H1 (cell line): ENCODE data around the gene TERF2IP. TPM values are rescaled to one million over a fixed set of nuclear protein-coding genes. Genes with fewer than 3 reads are reported as not detected.

Source experiments
- ATF2 ChIP-seq: IDR thresholded peaks from 2 replicates; pipeline ENCODE4 v1.6.1; 2012; ENCODE audit warnings: low read length, inconsistent platforms
- ATF3 ChIP-seq: IDR thresholded peaks from 2 replicates; pipeline ENCODE4 v1.6.1; 2011; ENCODE audit warnings: low read depth, mild to moderate bottlenecking, low read length; ENCODE audit not compliant: insufficient read depth
- BRCA1 ChIP-seq: IDR thresholded peaks from 2 replicates; pipeline ENCODE4 v1.6.1; 2012; ENCODE audit warnings: low read depth, low read length, improper control_type of control experiment
- CEBPB ChIP-seq: IDR thresholded peaks from 2 replicates; pipeline ENCODE4 v1.6.1; 2012; ENCODE audit warnings: low read depth, low read length
- CHD2 ChIP-seq: IDR thresholded peaks from 2 replicates; pipeline ENCODE4 v1.6.1; 2012; ENCODE audit warnings: low read length, improper control_type of control experiment
- CTCF ChIP-seq, 3 experiments: IDR thresholded peaks; 1 replicate in 2 of 3; 2 replicates in 1 of 3; pipeline versions ENCODE4 v1.5.1 to v1.6.1; 2011; ENCODE audit warnings: low read length in 3 of 3, mild to moderate bottlenecking in 3 of 3, inconsistent platforms in 2 of 3, low read depth in 1 of 3, moderate library complexity in 1 of 3; ENCODE audit not compliant: insufficient read depth in 1 of 3; ENCODE audit errors: control extremely low read depth in 1 of 3
- HDAC2 ChIP-seq, 2 experiments: fragments of 300-600 bp in 1 of 2; sonication (generic) in 1 of 2; IDR thresholded peaks; 2 replicates each; pipeline ENCODE4 v1.6.1; 2011 to 2012; ENCODE audit warnings: low read depth in 2 of 2, low read length in 2 of 2, mild to moderate bottlenecking in 2 of 2, moderate library complexity in 2 of 2, borderline replicate concordance in 1 of 2, inconsistent platforms in 1 of 2
- KDM5A ChIP-seq: fragments of 200-600 bp; IDR thresholded peaks from 2 replicates; pipeline ENCODE4 v1.7.1; 2012; ENCODE audit warnings: mild to moderate bottlenecking, low read length, inconsistent platforms, mixed read lengths
- PHF8 ChIP-seq: fragments of 200-600 bp; sonication (generic); conservative IDR thresholded peaks from 2 replicates; pipeline ENCODE4 v1.7.1; 2012; ENCODE audit warnings: low read depth, mild to moderate bottlenecking, inconsistent platforms, low read length, moderate library complexity
- POLR2AphosphoS5 ChIP-seq: IDR thresholded peaks from 2 replicates; pipeline ENCODE4 v1.6.1; 2011; ENCODE audit warnings: low read depth, low read length
- RFX5 ChIP-seq: IDR thresholded peaks from 2 replicates; pipeline ENCODE4 v1.6.1; 2011; ENCODE audit warnings: low read depth, low read length, improper control_type of control experiment, borderline replicate concordance
- SAP30 ChIP-seq: fragments of 300-600 bp; sonication (generic); IDR thresholded peaks from 2 replicates; pipeline ENCODE4 v1.7.1; 2012; ENCODE audit warnings: low read length, moderate library complexity, mild to moderate bottlenecking, inconsistent platforms; ENCODE audit not compliant: insufficient read depth, insufficient replicate concordance
- SIX5 ChIP-seq: IDR thresholded peaks from 2 replicates; pipeline ENCODE4 v1.6.1; 2011; ENCODE audit warnings: mild to moderate bottlenecking, low read depth, low read length
- SRF ChIP-seq: IDR thresholded peaks from 2 replicates; pipeline ENCODE4 v1.6.1; 2011; ENCODE audit warnings: mild to moderate bottlenecking, low read depth, low read length, moderate library complexity
- TAF7 ChIP-seq: optimal IDR thresholded peaks from 2 replicates; pipeline ENCODE3; 2011; ENCODE audit warnings: low read depth, mild to moderate bottlenecking, inconsistent platforms, low read length, moderate library complexity, borderline replicate concordance
- TBP ChIP-seq: IDR thresholded peaks from 2 replicates; pipeline ENCODE4 v1.6.1; 2011; ENCODE audit warnings: low read depth, low read length, improper control_type of control experiment
- TCF12 ChIP-seq: IDR thresholded peaks from 2 replicates; pipeline ENCODE4 v1.6.1; 2011; ENCODE audit warnings: low read depth, mild to moderate bottlenecking, low read length
- YY1 ChIP-seq: IDR thresholded peaks from 2 replicates; pipeline ENCODE4 v1.6.1; 2011; ENCODE audit warnings: low read depth, mild to moderate bottlenecking, low read length
- ZNF274 ChIP-seq: IDR thresholded peaks from 2 replicates; pipeline ENCODE4 v1.7.0; 2012; ENCODE audit warnings: low read length, borderline replicate concordance; ENCODE audit errors: extremely low read depth
- polyA plus RNA-seq, 7 experiments: library from polyadenylated mRNA; depleted of rRNA in 3 of 7; stranded (reverse) in 5 of 7; unstranded in 2 of 7; fragments of >200 nt in 5 of 7; fragments of 200-250 nt in 2 of 7; gene quantifications; 1 replicate in 5 of 7; 2 replicates in 1 of 7; 4 replicates in 1 of 7; pipeline versions ENCODE4 v1.2.1 to v1.2.3, GENCODE V29; 2011 to 2013; ENCODE audit warnings: missing spikeins in 2 of 7, mixed read lengths in 2 of 7
- total RNA-seq: library from RNA; stranded (reverse); fragmentation: NEBNext Ultra II Directional; extraction: Animal tissue kit (Norgen Biotek cat#: 25700); gene quantifications from 2 replicates; pipeline ENCODE4 v1.2.1, GENCODE V29; 2021

The TERF2IP gene
- total and polyA plus RNA-seq, 2 of the 8 experiments (the other 6 are each of a cell fraction or from before 2014, with no cell fraction given) = 5.5 to 15.1 TPM

GRCh38 chr16:75647492-75648264 lies at the start of gene TERF2IP, which contains the start of gene KARS1 (continued):
- TF ChIP-seq CTCF (IDR thresholded peaks at IDR 0.05; ENCODE audit: control extremely low read depth in 1 of 3, insufficient read depth in 1 of 3, low read depth in 1 of 3, low read length in 3 of 3) (no peak), KDM5A (peak; percentile 92), TCF12 (no peak), CEBPB (no peak), PHF8 (peak; percentile 100), HDAC2 (IDR thresholded peaks at IDR 0.05; ENCODE audit: borderline replicate concordance in 1 of 2, low read depth in 2 of 2, low read length in 2 of 2) (0 out of 4 replicates have a peak, but pooled peaks have one; percentile 36 to 60), TAF7 (peak; percentile 86), SIX5 (no peak), BRCA1 (no peak), SAP30 (peak; percentile 65), YY1 (peak; percentile 97), RFX5 (no peak), POLR2AphosphoS5 (peak; percentile 90; the same call in 1 of the 2 replicates), CHD2 (peak; percentile 66), ATF2 (no peak), TBP (peak; percentile 88), ZNF274 (no peak), SRF (no peak), ATF3 (no peak)
